Raji (cell line): ENCODE measurements around the gene TP53BP1.

Experiments
- POLR2A ChIP-seq: IDR thresholded peaks from 2 replicates; pipeline ENCODE4 v1.6.1; 2011; ENCODE audit warnings: low read depth, low read length, control low read depth; ENCODE audit not compliant: insufficient read depth

TP53BP1 gene

DNA sequence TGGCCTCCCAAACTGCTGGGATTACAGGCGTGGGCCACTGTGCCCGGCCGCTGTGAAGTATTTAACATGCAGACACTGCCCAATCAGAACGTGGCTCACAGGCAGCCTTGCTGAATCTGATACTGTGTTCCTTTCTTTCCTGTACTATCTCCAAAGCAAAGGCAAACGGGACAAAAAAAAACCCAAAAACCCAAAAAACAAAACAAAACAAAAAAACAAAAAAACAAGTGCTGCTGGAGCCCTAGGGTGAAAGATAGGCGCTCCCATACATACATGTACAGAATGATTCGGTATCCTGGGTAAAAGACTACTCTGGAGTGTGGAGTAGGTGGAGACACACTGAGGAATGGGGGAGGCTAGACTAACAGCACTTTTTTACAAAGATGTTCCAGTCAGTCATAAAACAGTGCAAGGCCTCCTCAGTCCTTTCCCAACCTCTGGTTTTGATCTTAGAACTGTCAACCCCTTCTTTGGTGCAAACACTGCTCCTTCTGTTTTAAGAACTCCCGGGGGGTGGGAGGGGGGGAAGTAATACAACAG lies 16.8 kb upstream of the TP53BP1 start:
- no peak for TF ChIP-seq POLR2A

DNA sequence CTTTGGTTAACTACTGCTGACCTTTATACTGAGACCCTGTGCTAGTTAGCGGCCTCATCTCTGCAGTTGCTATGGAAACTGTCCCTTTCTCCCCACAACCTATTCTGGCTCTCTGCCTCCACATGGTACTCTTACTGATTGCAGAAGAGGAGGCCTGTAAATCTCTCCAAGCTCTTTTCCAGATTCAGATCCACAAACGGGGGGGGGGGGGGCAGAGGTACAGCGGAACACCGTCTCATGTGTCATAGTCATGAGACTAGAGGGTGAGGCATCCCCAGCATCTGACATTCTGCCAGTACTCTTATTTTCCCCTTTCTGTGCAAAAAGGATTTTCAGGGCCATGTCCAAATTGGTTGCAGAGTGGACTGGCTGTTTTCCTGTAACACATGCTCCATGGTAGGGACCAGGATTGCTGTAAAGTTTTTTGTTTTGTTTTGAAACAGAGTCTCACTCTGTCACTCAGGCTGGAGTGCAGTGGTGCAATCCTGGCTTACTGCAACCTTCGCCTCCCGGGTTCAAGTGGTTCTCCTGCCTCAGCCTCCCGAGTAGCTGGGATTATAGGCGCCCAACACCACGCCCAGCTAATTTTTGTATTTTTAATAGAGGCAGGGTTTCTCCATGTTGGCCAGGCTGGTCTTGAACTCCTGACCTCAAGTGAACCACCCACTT lies 16.2 kb upstream of the TP53BP1 start:
- TF ChIP-seq POLR2A, result no peak

DNA sequence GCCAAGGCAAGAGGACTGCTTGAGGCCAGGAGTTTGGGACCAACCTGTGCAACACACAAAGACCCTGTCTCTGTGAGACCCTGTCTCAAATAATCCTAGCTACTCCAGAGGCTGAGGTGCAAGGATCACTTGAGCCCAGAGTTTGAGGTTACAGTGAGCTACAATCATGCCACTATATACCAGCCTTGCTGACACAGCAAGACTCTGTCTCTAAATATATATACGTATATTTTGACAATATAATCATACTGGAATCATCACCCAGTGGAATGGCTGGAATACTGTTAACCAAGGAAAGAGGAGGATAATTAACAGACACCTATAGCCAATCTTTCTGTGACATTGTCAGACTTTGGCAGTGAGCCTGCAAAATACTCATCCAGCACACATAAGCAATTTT lies 15.5 kb upstream of the TP53BP1 start:
- TF ChIP-seq POLR2A, result no peak

DNA sequence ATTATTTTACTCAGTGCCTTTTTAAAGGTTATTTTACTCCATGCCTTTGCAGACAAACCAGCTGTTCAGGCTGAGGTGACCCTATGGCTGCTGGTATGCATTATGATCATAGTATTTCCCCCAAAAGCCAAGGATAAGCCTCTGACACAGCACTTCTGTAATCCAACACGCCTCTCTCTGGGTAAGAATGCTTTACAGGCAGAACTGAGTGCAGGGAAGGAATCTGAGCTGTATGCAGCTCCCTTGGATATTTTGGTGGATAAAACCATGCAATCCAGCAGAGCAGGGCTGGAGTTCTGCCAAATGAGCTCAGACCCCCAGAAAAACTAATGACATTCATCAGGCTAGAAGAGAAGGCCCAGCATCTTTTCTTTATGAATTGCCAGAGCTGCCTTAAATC lies 12.8 kb upstream of the TP53BP1 start:
- TF ChIP-seq POLR2A, result no peak

DNA sequence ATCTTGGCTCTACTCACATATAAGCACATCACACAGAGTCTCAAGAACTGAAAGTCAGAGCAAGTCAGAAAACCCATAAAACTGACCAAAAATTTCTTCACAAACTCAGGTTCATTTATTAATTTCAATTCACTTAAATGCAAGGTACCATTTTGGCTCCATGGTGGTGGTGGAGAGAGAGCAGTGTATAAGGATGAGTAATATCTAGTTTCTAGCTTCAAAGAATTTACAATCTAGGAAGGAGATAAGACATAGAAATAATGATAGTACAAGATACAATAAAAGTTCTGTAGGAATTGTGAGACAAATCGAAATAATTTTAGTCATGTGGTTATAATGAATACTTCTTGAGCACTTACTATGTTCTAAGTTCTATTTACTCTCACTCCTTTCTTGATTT lies 6.7 kb upstream of the TP53BP1 start:
- no peak for TF ChIP-seq POLR2A

DNA sequence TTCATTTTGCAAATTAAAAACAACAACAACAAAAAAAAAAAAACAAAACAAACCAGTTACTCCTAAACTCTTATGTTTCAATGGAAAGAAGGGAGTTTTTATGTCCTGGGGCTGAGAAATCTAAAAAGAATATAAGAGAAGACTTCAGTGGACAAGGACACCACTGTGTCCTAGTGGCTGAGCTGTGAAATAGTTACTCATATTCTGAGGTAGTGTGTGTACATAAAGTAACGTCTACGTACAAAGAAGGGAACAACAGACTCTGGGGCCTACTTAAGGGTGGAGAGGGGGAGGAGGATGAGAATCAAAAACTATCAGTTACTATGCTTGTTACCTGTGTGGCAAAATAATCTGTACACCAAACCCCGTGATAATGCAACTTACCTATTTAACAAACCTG lies 6.0 kb upstream of the TP53BP1 start:
- no peak for TF ChIP-seq POLR2A

DNA sequence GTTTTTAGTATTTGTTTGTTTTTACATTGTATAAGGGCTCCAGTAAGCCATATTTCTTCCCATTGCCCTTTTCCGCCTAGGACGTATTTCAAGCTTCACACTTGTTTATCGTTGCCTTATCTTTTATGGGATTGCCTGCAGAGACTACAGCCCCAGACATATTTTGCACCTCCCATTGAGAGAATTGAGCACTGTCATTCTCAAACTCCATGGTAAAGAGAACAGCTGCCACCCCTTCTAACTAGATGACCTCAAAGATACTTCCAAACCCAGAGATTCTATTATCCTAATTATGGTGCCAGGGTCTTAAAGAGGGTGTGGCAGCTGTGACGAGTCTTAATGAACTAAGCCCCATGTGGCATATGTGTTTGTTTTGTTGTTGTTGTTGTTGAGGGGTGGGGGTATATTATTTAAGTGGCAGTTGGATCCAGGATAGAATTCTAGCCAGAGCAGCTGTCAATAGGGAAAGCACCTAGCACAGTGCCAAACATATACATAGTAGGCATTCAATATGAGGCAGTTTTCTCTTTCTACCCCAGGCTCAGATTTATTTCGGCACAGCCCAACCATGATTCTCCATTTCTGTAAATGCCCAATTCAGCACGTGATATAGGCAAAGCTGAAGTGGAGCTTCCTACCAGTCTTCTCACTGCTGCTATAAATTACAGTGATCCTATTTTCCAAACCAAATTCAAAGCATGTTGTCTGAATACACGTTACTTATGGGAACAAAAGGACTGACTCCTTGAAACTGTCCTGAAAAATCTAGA lies 932 bp upstream of the TP53BP1 start:
- TF ChIP-seq POLR2A, result no peak

DNA sequence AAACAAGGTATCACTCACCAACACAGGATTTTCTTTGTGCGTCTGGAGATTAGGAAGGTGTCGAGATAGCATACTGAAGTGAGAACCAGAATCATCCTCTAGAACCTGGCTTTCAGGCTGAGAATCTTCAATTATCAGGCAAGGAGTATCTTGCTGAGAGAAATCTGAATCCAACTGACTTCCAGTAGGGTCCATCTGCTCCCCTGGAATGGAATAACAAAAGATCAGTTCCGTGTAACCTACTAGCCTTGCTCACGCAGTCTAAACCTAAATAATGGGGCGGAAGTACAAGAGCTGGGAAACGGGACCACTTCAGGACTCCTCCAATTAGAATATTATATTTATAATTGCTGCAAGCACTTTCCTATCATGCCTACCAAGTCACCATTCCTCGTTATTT lies 690 bp downstream of the TP53BP1 start:
- TF ChIP-seq POLR2A, result no peak

DNA sequence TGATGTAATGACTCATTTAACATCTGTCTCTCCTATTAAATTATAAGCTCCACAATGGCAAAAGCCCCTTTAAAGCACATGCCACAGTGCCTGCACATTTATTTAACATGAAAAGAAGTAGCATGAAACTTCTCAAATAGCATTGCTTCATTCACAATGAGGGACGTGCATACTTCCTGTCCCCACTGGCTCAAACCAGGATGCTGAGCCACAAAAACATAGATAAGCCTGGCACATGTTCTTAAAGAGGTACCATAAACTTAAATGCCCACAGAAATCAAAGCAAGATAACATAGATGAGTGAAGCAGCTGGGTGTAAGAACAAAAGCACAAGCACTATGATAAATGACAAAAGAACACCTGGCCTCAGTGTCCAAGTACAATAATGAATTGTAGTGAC lies 3.8 kb downstream of the TP53BP1 start:
- TF ChIP-seq POLR2A, result no peak

DNA sequence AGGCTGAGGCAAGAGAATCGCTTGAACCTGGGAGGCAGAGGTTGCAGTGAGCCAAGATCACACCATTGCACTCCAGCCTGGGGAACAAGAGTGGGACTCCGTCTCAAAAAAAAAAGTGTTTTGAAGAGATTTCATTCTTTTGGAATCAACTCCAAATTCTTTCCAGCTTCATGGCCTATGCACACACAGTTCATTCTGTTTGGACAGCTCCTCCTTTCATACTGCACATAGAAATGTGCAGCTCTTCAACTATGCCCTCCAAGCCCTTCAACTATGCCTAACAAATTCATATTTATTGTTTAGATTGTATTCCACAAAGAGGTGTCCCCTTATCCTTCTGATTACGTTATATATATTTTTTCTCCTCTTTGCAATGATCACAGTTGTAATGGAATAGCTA lies 4.2 kb downstream of the TP53BP1 start:
- no peak for TF ChIP-seq POLR2A

DNA sequence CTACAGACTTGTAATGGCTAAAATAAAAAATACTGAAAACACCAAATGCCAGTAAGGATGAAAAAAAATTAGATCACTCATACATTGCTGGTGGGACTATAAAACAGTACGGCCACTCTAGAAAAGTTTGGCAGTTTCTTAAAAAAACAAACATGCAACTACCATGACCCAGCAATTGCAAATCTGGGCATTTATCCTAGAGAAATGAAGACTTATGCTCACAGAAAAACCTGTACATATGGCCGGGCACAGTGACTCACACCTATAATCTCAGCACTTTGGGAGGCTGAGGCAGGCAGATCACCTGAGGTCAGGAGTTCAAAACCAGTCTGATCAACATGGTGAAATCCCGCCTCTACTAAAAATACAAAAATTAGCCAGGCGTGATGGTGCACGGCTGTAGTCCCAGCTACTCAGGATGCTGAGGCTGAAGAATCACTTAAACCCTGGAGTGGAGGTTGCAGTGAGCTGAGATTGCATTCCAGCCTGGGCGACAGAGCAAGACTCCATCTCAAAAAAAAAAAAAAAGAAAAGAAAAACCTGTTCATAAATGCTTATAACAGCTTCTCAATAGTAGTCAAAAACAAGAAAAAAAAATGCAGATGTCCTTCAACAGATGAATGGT lies 5.6 kb downstream of the TP53BP1 start:
- TF ChIP-seq POLR2A, result no peak

DNA sequence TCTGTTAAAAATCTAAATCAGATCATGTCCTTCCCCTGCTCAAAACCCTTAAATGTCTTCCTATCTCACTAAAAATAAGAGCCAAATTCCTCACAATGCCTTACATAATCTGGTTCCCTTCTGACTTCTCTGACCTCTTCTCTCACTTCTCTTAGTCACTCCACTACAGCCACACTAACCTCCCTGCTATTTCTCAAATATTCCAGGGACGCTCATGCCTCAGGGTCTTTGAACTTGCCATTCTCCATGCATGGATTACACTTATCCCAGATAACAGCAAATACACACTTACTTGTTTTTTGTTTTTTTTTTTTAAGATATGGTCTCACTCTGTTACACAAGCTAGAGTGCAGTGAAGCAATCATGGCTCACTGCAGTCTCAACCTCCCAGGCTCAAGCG lies 8.5 kb downstream of the TP53BP1 start:
- TF ChIP-seq POLR2A, result no peak

DNA sequence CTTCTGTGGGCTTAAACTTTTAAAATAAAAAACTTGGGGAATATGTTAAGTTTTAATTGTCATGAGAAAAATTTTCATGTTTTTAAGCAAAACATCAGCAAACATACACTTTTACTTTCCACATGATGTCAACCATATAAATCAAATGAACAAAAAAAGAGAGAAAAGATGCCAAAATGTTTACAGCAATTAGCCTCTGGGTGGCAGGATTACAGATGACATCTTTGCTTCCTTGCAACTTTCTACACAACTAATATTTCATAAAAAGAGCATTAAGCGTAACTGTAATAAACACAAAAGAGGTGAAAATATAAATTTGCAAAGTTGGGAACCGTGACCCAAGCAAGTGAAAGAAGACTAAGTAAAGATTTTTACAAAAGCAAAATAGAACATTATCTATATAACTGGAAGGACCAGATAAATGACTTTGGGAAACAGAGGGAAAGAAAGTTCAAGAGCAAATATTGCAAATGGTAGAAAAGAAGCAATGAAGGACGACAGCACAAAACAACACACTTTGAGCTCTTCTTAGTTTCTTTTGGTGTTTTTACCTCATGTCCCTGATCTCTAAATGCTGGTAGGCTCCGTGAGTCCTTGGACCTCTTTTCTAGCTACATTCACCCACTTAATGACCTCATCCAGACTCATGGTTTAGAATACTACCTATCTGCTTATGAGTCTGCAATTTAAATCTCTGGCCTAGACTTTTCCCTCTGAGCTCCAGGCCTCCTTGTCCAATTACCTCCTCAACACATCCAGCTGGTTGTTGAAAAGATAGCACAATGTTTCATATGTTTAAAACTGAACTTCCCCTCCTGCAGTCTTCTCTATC lies 9.4 kb downstream of the TP53BP1 start:
- TF ChIP-seq POLR2A, result no peak

DNA sequence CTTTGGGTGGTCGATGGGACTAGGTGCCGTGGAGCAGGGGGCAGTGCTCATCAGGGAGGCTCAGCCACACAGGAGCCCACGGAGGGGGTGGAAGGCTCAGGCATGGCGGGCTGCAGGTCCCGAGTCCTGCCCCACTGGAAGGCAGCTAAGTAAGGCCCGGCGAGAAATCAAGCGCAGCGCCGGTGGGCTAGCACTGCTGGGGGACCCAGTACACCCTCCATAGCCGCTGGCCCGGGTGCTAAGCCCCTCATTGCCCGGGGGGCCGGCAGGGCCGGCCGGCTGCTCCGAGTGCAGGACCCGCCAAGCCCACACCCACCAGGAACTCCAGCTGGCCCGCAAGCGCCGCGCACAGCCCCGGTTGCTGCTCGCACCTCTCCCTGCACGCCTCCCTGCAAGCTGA lies 19.1 kb downstream of the TP53BP1 start:
- TF ChIP-seq POLR2A, result no peak

DNA sequence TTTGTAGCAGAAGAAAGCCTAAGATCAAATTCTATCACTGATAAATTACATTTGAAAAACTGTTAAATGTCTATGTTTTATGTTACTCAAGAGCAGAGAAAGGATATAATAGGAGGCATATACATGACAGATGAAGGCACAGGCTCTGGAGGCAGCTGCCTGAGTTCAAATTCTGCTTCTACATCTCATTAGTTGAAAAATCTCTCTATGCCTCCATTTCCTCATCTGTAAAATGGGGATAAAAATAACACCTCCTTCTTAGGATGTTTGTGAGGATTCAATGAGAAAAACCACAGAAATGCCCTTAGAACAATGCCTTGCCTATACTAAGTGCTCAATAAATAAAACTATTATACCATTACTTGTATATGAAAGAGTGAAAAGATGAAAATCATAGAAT lies 21.0 kb downstream of the TP53BP1 start:
- no peak for TF ChIP-seq POLR2A

DNA sequence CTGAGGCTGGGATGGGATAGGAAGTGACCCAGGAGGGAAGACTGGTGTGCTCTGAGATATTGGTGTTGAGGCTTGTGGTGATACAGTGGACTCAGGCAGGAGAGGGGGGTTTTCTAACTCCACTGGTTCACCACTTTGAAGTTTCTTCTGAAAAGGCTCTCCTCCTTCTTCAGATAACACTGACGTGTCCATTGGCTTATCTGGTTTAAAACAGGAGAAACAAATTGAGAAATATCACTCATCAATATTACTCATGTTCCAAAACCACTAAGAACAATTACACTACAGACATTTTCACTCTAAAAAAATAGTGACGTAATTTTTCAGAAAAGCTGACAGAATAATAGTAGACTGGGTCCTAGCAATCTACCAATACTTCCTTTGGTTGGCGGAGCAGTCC lies 23.1 kb downstream of the TP53BP1 start:
- TF ChIP-seq POLR2A, result no peak

DNA sequence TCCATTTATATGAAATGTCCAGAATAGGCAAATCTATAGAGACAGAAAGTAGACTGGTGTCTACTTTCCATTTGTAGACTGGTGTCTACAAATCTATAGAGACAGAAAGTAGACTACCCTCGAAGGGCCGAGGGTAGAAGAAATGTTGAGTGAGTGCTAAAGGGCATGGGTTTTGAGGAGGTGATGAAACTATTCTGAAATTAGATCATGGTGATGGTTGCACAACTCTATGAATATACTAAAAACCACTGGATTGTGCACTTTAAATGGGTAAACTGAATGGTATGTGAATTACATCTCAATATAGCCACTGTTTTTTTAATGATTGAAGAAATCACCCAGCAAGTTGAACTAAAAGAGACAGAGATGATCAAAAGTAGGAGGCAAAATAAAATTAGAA lies 27.9 kb downstream of the TP53BP1 start:
- TF ChIP-seq POLR2A, result no peak
